ENCODE measurements around the gene HBG2.

Gene HBG2

GRCh38 chr11:5234381-5234834 is 20.2 kb downstream of the HBG2 start, which contains the start of gene HBD:
HBD (minus strand) TSS chr11:5234483; CDS start chr11:5234433, 50 bp downstream.
- no peak within 1 kb of the TSS for H3K4me3 Mint-ChIP-seq
- no peak within 1 kb of the TSS for H3K27ac Mint-ChIP-seq
- no peaks in the 10 kb centered on the region for H3K9me3 Mint-ChIP-seq
- no peaks in the 10 kb centered on the region for H3K36me3 Mint-ChIP-seq (ENCODE audit: low read depth)
- no peaks in the 10 kb centered on the region for H3K4me1 Mint-ChIP-seq
- no peak for DNase-seq
- H3K27me3 Mint-ChIP-seq, result peaks cover 4% of the 10 kb centered on the region
- ATAC-seq, result no peak

GRCh38 chr11:5233307-5233706 is 21.3 kb downstream of the HBG2 start:
- H3K27ac Mint-ChIP-seq, result no peak overlapping the region
- ATAC-seq, result no peak
- no peaks in the 10 kb centered on the region for H3K4me1 Mint-ChIP-seq
- no peaks in the 10 kb centered on the region for H3K36me3 Mint-ChIP-seq (ENCODE audit: low read depth)
- no peak overlapping the region for H3K4me3 Mint-ChIP-seq
- peaks cover 4% of the 10 kb centered on the region for H3K27me3 Mint-ChIP-seq
- H3K9me3 Mint-ChIP-seq, result no peaks in the 10 kb centered on the region
- DNase-seq, result no peak

GRCh38 chr11:5232821-5233220 is 21.8 kb downstream of the HBG2 start:
- H3K9me3 Mint-ChIP-seq, result no peaks in the 10 kb centered on the region
- no peak overlapping the region for H3K4me3 Mint-ChIP-seq
- H3K36me3 Mint-ChIP-seq (ENCODE audit: low read depth), result no peaks in the 10 kb centered on the region
- no peak overlapping the region for H3K27ac Mint-ChIP-seq
- DNase-seq (no peak), ATAC-seq (no peak)
- H3K27me3 Mint-ChIP-seq, result peaks cover 4% of the 10 kb centered on the region
- no peaks in the 10 kb centered on the region for H3K4me1 Mint-ChIP-seq

- Mint-ChIP-seq H3K36me3 (ENCODE audit: low read depth) (no peaks in the 10 kb centered on the region), H3K4me3 (no peak overlapping the region), H3K4me1 (no peaks in the 10 kb centered on the region), H3K27me3 (peaks cover 4% of the 10 kb centered on the region), H3K27ac (no peak overlapping the region), H3K9me3 (no peaks in the 10 kb centered on the region)
- ATAC-seq (no peak), DNase-seq (no peak)
Observed at GRCh38 chr11:5232176-5232575, 22.4 kb downstream of the HBG2 start.

- DNase-seq, result no peak
- Mint-ChIP-seq H3K9me3 (no peaks in the 10 kb centered on the region), H3K36me3 (ENCODE audit: low read depth) (no peaks in the 10 kb centered on the region), H3K4me1 (no peaks in the 10 kb centered on the region), H3K4me3 (no peak overlapping the region), H3K27me3 (peaks cover 4% of the 10 kb centered on the region), H3K27ac (no peak overlapping the region)
- no peak for ATAC-seq
Observed at GRCh38 chr11:5231111-5231510, 23.5 kb downstream of the HBG2 start.

- ATAC-seq (no peak), DNase-seq (no peak)
- Mint-ChIP-seq H3K4me1 (no peaks in the 10 kb centered on the region), H3K27me3 (peaks cover 2% of the 10 kb centered on the region), H3K36me3 (ENCODE audit: low read depth) (no peaks in the 10 kb centered on the region), H3K4me3 (no peak overlapping the region), H3K9me3 (no peaks in the 10 kb centered on the region), H3K27ac (no peak overlapping the region)
Observed at GRCh38 chr11:5230266-5230665, 24.3 kb downstream of the HBG2 start.

- no peaks in the 10 kb centered on the region for H3K4me1 Mint-ChIP-seq
- no peaks in the 10 kb centered on the region for H3K9me3 Mint-ChIP-seq
- ATAC-seq, result no peak
- H3K4me3 Mint-ChIP-seq, result no peak overlapping the region
- H3K27ac Mint-ChIP-seq, result no peak overlapping the region
- H3K36me3 Mint-ChIP-seq (ENCODE audit: low read depth), result no peaks in the 10 kb centered on the region
- no peak for DNase-seq
- H3K27me3 Mint-ChIP-seq, result no peaks in the 10 kb centered on the region
Observed at GRCh38 chr11:5229796-5230195, 24.8 kb downstream of the HBG2 start.

- Mint-ChIP-seq H3K27me3 (no peaks in the 10 kb centered on the region), H3K27ac (no peak overlapping the region), H3K36me3 (ENCODE audit: low read depth) (no peaks in the 10 kb centered on the region), H3K4me1 (no peaks in the 10 kb centered on the region), H3K9me3 (no peaks in the 10 kb centered on the region), H3K4me3 (no peak overlapping the region)
- DNase-seq, result no peak
- ATAC-seq, result no peak
Observed at GRCh38 chr11:5229356-5229755, 25.2 kb downstream of the HBG2 start.

GRCh38 chr11:5228124-5228523 is 26.5 kb downstream of the HBG2 start:
- Mint-ChIP-seq H3K27me3 (no peaks in the 10 kb centered on the region), H3K27ac (no peak overlapping the region), H3K4me1 (no peaks in the 10 kb centered on the region), H3K36me3 (ENCODE audit: low read depth) (no peaks in the 10 kb centered on the region), H3K4me3 (no peak overlapping the region), H3K9me3 (no peaks in the 10 kb centered on the region)
- DNase-seq (no peak), ATAC-seq (no peak)

GRCh38 chr11:5227681-5228080 is 26.9 kb downstream of the HBG2 start:
- no peaks in the 10 kb centered on the region for H3K4me1 Mint-ChIP-seq
- no peaks in the 10 kb centered on the region for H3K9me3 Mint-ChIP-seq
- H3K27ac Mint-ChIP-seq, result no peak overlapping the region
- no peak overlapping the region for H3K4me3 Mint-ChIP-seq
- DNase-seq (no peak), ATAC-seq (no peak)
- H3K36me3 Mint-ChIP-seq (ENCODE audit: low read depth), result no peaks in the 10 kb centered on the region
- no peaks in the 10 kb centered on the region for H3K27me3 Mint-ChIP-seq

GRCh38 chr11:5226732-5227310 is 27.8 kb downstream of the HBG2 start, which contains the start of gene HBB:
HBB (minus strand) TSS chr11:5227071; CDS start chr11:5227021, 50 bp downstream.
- no peak within 1 kb of the TSS for H3K4me3 Mint-ChIP-seq
- H3K36me3 Mint-ChIP-seq (ENCODE audit: low read depth), result no peaks in the 10 kb centered on the region
- no peaks in the 10 kb centered on the region for H3K4me1 Mint-ChIP-seq
- no peak for ATAC-seq
- no peak for DNase-seq
- no peak within 1 kb of the TSS for H3K27ac Mint-ChIP-seq
- H3K9me3 Mint-ChIP-seq, result no peaks in the 10 kb centered on the region
- no peaks in the 10 kb centered on the region for H3K27me3 Mint-ChIP-seq

- ATAC-seq (no peak), DNase-seq (no peak)
- no peak overlapping the region for H3K4me3 Mint-ChIP-seq
- no peak overlapping the region for H3K27ac Mint-ChIP-seq
- no peaks in the 10 kb centered on the region for H3K36me3 Mint-ChIP-seq (ENCODE audit: low read depth)
- no peaks in the 10 kb centered on the region for H3K27me3 Mint-ChIP-seq
- H3K4me1 Mint-ChIP-seq, result no peaks in the 10 kb centered on the region
- H3K9me3 Mint-ChIP-seq, result no peaks in the 10 kb centered on the region
Observed at GRCh38 chr11:5225480-5225871, 29.1 kb downstream of the HBG2 start.

GRCh38 chr11:5224538-5225479 is 29.8 kb downstream of the HBG2 start:
- no peak for ATAC-seq
- no peak for DNase-seq
- no peaks in the 10 kb centered on the region for H3K36me3 Mint-ChIP-seq (ENCODE audit: low read depth)
- no peaks in the 10 kb centered on the region for H3K9me3 Mint-ChIP-seq
- no peaks in the 10 kb centered on the region for H3K4me1 Mint-ChIP-seq
- H3K27ac Mint-ChIP-seq, result no peak overlapping the region
- no peak overlapping the region for H3K4me3 Mint-ChIP-seq
- H3K27me3 Mint-ChIP-seq, result no peaks in the 10 kb centered on the region

- H3K4me3 Mint-ChIP-seq, result no peak overlapping the region
- H3K36me3 Mint-ChIP-seq (ENCODE audit: low read depth), result no peaks in the 10 kb centered on the region
- ATAC-seq (no peak), DNase-seq (no peak)
- H3K9me3 Mint-ChIP-seq, result no peaks in the 10 kb centered on the region
- H3K4me1 Mint-ChIP-seq, result no peaks in the 10 kb centered on the region
- no peaks in the 10 kb centered on the region for H3K27me3 Mint-ChIP-seq
- no peak overlapping the region for H3K27ac Mint-ChIP-seq
Observed at GRCh38 chr11:5223686-5224085, 30.9 kb downstream of the HBG2 start.

GRCh38 chr11:5223146-5223545 is 31.4 kb downstream of the HBG2 start:
- ATAC-seq, result no peak
- no peaks in the 10 kb centered on the region for H3K27me3 Mint-ChIP-seq
- no peak overlapping the region for H3K27ac Mint-ChIP-seq
- DNase-seq, result no peak
- no peaks in the 10 kb centered on the region for H3K36me3 Mint-ChIP-seq (ENCODE audit: low read depth)
- H3K4me3 Mint-ChIP-seq, result no peak overlapping the region
- H3K9me3 Mint-ChIP-seq, result no peaks in the 10 kb centered on the region
- no peaks in the 10 kb centered on the region for H3K4me1 Mint-ChIP-seq

All from activated naive CD8-positive, alpha-beta T cell treated with anti-CD3 and anti-CD28 coated beads, Interleukin-2, amount 50 U/mL, for 24 hours (primary cell).